ENCODE measurements around the gene ATP13A4.

ATP13A4 gene, protein sequence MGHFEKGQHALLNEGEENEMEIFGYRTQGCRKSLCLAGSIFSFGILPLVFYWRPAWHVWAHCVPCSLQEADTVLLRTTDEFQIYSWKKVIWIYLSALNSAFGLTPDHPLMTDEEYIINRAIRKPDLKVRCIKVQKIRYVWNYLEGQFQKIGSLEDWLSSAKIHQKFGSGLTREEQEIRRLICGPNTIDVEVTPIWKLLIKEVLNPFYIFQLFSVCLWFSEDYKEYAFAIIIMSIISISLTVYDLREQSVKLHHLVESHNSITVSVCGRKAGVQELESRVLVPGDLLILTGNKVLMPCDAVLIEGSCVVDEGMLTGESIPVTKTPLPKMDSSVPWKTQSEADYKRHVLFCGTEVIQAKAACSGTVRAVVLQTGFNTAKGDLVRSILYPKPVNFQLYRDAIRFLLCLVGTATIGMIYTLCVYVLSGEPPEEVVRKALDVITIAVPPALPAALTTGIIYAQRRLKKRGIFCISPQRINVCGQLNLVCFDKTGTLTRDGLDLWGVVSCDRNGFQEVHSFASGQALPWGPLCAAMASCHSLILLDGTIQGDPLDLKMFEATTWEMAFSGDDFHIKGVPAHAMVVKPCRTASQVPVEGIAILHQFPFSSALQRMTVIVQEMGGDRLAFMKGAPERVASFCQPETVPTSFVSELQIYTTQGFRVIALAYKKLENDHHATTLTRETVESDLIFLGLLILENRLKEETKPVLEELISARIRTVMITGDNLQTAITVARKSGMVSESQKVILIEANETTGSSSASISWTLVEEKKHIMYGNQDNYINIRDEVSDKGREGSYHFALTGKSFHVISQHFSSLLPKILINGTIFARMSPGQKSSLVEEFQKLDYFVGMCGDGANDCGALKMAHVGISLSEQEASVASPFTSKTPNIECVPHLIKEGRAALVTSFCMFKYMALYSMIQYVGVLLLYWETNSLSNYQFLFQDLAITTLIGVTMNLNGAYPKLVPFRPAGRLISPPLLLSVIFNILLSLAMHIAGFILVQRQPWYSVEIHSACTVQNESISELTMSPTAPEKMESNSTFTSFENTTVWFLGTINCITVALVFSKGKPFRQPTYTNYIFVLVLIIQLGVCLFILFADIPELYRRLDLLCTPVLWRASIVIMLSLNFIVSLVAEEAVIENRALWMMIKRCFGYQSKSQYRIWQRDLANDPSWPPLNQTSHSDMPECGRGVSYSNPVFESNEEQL

DNA sequence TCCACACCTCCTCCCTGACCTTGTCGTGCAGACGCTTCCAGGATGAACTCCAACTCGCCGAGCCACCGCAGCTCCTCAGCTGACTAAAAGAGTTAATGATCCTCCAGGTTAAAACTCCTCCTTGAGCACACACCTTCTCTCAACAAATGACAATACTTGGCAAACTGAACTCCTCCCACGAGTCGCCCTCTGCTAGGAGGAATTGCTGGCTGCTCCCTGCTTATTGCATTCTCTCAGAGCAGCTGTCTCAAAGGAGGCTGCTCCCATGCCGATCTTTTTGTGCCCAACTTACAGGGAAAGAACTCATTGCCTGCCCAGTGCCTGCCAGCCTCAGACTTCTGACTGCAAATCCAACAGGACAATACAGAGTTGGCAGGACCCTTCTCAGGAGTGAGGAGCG, at the start of gene ATP13A4:
TSS of gene ATP13A4 (minus strand) at position 85 of the 400 bp plus-strand sequence. CDS start 96 bp downstream, outside the sequence.
- DNase-seq: no peak

DNA sequence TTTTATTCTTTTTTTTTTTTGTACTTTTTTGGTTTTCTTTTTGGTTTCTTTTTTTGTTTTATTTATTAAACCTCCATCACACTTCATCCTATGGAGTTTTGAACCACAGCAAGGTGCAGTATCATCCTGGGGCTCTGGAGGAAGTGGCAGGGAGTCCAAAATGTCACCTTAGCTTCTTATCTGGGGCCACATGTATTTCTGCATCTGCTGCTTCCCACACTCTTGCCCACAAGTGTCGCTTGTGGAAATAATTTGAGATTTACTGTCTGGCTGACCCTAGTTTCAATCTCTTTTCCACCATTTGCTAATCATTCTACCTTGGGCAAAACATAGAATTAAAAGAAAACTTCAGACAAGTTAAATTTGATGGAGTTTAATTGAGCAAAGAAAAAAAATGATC, 44.7 kb upstream of the ATP13A4 start:
- no peak for DNase-seq

DNA sequence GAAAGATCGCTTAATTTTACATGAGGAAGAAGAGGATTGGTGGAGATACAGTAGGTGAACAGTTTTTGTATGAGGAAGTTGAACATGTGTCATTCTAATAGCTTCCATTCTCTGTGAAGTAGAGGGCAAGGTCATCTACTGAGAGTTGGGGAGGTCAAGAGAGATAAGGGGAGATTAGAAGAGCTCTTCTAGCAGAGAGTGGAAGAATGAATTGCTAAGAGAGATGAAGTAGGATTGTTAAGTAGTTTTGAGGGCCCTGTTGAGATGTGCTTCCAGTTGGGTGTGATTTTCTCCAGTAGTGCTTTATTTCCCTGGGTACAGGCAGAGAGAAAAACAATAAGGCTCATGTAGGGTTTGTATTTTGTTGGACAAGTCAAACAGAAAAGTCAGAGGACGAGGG, 43.5 kb upstream of the ATP13A4 start:
- no peak for DNase-seq

DNA sequence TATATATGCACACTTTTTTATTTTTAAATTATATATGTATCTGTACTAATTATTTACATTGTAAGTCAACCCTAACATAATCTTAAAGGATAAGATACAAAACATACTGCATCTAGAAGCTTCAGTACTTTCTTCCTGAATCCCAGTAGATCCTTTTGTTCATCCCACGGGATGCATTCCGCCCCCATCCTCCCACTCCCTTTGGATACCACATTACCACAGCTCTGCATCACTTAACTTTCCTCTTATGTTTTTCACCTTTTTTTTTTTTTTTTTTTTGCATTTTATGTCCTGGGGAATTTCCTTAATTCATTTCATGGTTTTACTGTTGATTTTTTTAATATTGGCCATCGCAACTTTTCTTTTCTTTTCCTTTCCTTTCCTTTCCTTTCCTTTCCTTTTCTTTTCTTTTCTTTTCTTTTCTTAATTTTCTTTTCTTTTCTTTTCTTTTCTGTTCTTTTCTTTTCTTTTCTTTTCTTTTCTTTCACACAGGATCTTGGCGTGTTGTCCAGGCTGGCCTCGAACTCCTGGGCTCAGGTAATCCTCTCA, 41.3 kb upstream of the ATP13A4 start:
- no peak for DNase-seq

DNA sequence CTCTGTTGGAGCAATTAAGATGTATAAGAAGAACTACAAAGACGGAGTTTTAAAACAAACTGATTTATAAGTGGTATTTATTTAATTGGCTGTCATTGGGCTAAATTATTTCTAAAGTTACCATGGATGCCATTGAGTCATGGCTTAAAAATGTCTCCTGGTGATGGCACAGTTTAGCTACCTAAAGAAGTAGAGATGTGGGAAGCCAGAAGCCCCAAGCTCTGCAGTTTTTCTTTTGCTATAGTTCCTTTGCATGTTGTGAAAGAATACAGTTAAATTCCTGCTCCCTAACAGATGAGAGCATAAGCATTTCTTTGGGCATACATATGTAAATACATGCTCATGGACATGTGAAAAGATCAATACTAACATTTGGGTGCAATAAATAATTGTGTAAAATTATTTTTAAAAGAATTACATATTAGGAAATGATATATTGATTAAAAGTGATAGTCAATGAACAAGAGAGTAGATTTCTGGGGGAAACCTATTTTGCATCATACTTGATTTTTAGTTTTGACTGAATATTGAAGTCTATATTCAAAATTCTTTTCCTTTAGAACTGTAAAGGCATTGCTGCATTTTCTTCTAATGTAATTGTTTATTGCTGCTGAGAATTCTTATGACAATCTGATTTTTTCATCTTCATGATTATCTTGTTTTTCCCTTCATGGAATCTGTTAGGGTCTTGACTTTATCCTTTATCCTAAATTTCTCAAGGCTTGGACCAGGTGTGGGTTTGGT, 40.4 kb upstream of the ATP13A4 start:
- DNase-seq: no peak

DNA sequence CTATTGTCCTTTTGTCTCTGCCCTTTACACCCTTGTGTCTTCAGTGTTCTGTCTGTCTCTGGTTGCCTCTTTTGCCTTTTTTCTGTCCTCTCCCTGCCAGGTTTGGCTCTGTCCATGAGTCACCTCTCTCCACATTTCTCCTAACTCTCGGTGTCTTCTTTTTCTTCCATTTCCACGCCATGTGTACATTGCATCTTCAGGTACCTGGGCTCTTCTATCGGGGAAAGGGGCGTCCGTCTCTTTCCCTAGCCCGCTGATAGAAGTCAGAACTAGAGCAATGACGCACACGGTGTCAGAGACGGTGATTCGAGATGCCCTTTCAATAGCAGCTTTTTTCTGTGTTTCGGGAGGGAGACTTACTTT, 39.0 kb upstream of the ATP13A4 start:
- peak; percentile 44 to 57 for DNase-seq

DNA sequence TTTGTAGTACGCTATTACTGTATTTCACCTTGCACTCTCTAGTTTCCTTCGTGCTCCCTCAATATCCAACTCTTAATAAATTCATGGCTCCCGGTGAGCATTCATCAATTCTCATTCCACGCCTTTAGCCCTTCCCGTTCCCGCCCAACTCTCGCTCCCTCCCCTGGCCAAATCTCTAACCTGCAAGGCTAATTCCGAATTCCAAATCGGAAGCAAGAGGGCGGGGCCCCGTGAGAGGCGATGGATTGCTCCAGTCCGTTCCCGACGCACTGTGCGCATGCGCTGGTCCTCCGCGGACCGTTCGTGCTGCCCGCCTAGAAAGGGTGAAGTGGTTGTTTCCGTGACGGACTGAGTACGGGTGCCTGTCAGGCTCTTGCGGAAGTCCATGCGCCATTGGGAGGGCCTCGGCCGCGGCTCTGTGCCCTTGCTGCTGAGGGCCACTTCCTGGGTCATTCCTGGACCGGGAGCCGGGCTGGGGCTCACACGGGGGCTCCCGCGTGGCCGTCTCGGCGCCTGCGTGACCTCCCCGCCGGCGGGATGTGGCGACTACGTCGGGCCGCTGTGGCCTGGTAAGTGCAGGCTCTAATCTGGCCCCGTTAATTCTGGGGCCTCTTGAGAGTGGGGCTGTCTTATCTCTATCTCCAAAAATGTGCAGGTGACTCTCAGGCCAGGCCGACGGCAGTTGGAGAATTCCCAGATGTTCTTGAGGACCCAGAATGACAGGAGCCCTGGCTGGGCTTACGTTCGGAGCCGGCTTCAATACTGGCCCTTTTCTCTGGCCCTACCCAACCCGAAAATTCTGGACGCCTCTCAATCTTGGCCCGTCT, 38.4 kb upstream of the ATP13A4 start, which contains the start of gene OPA1:
TSS of gene OPA1 (plus strand) at position 368 of the 827 bp plus-strand sequence. CDS start at position 538, 170 bp downstream.
- peak; percentile 93 to 96 for DNase-seq

DNA sequence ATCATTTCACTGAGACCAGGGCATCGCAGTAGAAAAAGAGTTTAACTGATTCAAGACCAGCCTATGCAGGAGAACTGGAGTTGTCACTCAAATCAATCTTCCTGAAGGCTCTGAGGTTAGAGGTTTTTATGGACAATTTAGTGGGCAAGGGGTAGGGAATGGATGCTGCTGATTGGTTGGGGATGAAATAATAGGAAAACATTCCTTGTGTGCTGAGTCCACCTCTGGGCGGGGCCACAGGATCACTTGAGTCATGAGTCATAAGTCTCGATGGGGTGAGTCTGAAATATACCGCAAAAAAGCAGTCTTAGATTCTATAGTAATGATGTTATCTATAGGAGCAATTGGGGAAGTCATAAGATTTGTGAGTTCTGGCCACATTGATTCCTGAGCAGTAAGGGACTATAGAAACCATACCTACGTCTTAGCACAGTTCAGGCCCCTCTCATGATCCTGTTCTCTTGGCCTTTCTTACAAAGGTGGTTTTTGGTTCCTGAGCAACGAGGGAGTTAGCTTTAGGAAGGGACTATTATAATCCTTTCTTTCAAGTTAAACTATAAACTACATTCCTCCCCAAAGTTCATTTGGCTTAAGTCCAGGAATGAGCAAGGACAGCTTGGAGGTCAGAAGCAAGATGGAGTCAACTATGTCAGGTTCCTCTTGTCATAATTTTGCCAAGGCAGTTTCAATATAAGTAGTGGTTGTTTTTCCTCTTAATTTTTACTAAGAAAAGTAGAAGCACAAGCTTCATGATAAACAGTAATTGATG, 35.6 kb upstream of the ATP13A4 start:
- DNase-seq: no peak

DNA sequence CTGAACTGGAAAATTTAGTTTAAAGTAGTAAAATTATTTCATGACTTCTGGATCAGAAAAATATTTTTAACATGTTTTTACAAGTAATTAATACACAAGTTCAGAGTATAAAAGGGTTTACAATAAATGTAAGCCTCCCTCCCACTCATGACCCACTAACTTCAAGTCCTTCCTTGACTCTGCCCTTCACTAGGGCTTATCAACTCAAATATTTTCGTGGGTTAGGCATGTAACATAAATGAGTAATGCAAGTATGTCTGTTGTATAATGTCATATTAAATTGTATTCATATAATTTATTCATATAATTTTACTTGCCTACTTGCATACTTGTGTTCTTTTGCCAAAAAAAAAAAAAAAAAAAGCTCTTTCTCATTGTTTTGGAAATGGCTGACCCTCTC, 34.9 kb upstream of the ATP13A4 start:
- DNase-seq: no peak

DNA sequence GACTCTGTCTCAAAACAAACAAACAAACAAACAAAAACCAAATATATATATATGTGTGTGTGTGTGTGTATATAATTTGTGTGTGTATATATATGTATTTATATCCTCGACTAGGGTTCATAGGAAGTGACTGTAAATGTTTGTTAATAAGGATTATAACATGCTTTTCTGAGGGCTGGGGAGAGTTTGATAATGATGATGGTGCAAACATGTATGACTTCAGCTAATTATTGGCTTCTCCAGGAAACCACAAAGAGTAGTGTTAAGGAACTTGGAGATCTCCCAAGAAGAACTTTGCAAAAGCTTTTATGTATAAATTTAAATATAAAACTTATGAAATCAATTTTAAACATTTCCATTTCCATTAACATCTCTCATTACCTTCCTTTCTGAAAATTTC, 34.4 kb upstream of the ATP13A4 start:
- DNase-seq: no peak

DNA sequence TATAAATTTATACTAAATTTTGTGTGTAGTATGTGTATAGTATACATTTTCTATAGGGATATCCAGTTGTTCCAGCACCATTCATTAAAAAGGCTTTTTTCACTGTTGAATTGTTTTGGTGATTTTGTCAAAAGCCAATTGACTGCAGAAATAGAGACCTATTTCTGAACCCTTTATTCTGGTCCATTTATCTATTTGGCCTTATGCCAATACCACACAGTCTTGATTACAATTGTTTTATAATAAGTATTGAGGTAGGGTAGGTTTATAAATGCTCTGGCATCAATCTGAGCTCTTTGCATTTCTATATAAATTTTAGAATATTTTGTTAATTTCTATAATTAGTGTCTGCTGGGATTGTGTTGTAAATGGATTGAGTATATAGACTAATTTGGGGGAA, 31.8 kb upstream of the ATP13A4 start:
- DNase-seq: no peak

DNA sequence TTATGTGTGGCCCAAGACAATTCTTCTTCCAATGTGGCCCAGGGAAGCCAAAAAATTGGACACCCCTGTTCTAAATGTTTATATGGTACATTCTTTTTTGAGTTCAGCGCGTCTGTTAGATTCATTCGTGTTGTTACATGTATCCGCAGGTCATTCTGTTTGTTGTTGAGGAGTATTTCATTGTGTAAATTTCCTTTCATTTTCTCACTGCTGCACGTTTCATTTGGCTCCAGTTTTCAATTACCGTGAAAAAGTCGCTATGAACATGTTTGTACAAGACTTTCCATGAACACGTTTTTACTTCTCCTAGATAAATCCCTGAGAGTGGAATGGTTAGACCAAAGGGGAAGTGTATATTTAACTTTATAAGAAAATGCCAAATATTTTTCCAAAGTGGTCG, 30.8 kb upstream of the ATP13A4 start:
- no peak for DNase-seq

DNA sequence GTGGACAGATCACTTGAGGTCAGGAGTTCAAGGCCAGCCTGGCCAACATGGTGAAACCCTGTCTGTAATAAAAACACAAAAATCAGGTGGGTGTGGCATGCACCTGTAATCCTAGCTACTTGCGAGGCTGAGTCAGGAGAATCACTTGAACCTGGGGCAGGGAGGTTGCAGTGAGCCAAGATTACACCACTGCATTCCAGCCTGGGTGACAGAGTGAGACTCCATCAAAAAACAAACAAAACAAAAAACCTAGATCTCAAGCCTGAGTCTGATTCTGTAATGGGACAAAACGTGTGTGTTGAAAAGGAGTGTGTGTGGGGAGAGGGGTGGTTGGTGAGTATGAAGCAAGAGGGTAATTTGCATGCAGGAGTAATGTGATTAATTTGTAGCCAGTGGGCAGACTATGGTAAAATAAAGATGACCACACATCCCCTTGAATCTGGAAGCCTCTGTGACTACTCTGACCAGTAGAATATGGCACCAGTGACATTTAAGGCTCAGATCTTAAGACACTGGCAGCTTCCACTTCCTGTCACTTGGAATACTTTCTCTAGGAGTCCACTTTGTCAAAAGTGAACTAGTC, 19.9 kb upstream of the ATP13A4 start:
- no peak for DNase-seq

DNA sequence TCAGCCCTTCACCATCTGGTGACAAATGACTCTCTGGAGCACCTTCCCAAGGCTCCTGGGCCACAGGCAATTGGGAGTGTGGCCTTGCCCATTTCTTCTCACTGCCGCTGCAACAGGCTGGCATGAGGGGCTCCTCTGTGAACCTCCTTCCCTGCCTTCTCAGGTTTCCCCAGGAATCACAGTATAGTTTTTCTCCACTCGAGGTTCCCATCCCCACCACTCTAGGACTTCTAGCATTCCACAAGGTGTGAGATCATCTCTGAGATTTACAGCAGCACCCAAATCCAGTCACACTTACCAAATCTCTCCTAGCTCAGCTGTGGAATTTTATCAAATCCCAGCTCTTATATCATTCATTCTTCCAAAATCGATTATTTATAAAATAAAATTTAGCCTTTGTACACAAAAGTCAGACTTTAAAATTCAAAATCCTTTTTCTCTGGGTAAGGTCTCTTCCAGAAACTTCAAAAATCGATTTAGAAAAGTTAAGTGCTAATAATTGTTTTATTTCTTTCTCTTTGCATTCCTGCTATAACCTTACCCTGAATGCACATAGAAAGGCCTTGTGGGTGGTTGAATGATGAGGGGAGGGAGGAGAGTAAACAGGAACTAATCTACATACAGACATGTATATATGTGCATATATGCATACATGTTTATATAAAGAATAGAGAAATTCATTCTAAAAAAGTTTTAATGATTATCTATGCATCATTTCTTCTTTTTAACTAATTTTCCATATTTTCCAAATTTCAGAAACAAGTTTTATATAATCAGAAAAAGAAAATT, 18.9 kb upstream of the ATP13A4 start:
- DNase-seq: no peak

DNA sequence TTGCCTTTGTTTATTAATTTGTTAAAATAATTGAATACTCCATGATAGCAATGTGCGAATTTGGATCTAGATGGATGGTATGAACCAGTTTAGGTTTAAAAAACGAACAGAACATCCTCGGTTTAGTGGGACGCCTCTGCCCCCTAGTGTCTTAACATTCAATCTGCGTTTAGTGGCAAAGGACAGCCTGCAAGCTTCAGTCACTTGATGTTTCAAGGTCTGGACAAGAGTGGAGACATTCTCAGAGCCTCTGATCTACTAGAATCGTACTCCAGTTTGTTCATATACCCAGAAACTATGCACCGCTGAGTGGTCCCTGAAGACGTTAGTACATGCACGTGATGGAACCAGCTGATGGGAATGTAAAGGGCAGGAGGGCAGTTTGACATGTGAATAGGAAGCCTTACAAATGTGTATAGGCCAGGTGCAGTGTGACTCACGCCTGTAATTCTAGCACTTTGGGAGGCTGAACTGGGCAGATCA, 17.8 kb upstream of the ATP13A4 start:
- DNase-seq: peak; percentile 50 to 56

DNA sequence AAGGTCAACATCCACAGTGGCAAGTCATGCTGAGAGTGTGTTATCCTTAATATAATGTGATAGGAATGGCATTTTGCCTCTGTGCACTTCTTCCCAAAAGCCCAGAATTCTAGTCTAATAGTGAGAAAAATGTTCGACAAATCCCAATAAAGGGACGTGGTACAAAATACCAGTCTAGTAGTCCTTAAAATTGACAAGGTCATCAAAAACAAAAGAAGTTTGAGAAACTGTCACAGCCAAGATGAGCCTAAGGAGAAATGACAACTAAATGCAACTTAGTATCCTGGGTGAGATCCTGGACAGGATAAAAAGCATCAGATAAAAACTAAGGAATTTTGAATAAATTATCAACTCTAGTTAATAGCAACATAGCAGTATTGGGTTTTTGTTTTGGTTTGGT, 14.4 kb upstream of the ATP13A4 start:
- DNase-seq: no peak

DNA sequence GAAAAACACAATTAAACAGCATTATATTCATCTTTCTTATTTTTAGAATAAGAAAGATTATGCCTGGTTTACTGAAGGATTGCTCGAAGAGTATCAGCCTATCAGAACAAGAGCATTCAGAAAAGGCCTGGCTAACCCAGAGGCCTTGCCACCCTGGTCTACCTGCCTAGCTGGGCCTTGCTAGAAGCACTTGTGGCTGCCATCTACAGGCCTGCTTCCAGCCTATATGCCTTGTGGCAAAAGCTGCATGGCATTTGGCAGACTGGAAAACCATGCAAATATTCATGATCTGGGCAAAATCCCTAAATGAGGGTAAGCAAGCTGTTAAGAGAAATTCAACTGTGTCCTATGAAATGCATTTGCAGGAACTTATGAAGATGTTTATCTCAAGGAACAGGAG, 9.3 kb upstream of the ATP13A4 start:
- DNase-seq: no peak

DNA sequence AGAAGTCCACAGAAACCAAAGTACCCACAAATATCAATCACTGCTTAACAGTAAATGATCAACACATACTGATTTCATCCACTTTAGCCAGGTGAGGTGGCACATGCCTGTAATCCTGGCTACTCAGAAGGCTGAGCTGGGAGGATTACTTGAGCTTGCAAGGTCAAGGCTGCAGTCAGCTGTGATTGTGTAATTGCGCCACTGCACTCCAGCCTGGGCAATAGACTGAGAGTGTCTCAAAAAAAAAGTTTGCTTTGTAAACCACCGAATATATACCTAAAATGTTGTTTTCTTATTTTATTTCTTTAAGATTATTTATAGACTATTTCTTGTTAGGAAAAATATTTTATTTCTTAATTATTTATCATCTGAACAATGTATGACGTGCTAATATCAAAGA, 8.7 kb upstream of the ATP13A4 start:
- DNase-seq: no peak

DNA sequence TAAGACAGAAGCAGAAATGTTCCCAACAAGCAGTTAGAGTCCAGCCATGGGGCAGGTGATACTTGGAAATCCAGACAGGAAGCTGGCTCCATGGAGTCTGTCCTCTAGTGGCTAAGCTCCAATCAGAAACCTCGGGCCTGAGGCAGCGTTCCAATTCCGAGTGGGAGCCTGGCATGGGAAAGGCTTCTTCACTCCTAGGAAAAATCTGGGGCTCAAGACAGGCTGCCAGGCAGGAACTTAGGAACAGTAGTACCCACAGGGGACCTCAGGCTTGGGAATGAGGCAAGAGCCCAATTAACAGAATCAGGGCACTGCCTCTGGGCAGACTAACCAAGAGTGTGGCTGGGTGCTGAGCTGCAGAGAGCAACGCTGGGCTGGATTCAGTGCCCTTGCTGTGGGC, 6.2 kb upstream of the ATP13A4 start:
- no peak for DNase-seq
